Breast epithelium (tissue), 4 donors: ENCODE measurements around the gene BARX2. TPM values are rescaled to one million over a fixed set of nuclear protein-coding genes. Genes with fewer than 3 reads are reported as not detected.
A peak's percentile ranks its signal among the peaks of the same experiment; 100 is the strongest.

Experiments used
- DNase-seq, 2 donors: peaks; one replicate each; pipeline ENCODE4 v3.0.0-alpha.2; 2019; ENCODE audit warnings: low spot score in 2 of 2
- H3K27ac ChIP-seq, 2 donors: fragments of 200-600 bp; sonication (generic) in 1 of 2; one replicate each; pipeline ENCODE4 v1.5.1; 2016 to 2019; ENCODE audit warnings: mild to moderate bottlenecking in 1 of 2
- H3K27me3 ChIP-seq, 2 donors: fragments of 200-600 bp; sonication (generic) in 1 of 2; one replicate each; pipeline versions ENCODE4 v1.5.1 to v1.6.0; 2017 to 2019; ENCODE audit warnings: control low read depth in 1 of 2, mild to moderate bottlenecking in 1 of 2
- H3K36me3 ChIP-seq: fragments of 200-600 bp; one replicate; pipeline ENCODE4 v1.5.1; 2019
- H3K4me1 ChIP-seq, 2 donors: fragments of 200-600 bp; sonication (generic); one replicate each; pipeline ENCODE4 v1.5.1; 2016 to 2019; ENCODE audit warnings: control low read depth in 1 of 2
- H3K4me3 ChIP-seq, 3 donors: fragments of 200-600 bp; sonication (generic); 1 replicate in 2 of 3; 2 replicates in 1 of 3; pipeline ENCODE4 v1.5.1; 2016 to 2019; ENCODE audit warnings: mild to moderate bottlenecking in 3 of 3, moderate library complexity in 2 of 3
- H3K9me3 ChIP-seq, 2 donors: fragments of 200-600 bp; sonication (generic) in 1 of 2; one replicate each; pipeline ENCODE4 v1.5.1; 2016 to 2019; ENCODE audit warnings: control low read depth in 1 of 2
- POLR2A ChIP-seq: fragments of 450-650 bp; IDR thresholded peaks from one replicate; pipeline ENCODE4 v1.6.1; 2016; ENCODE audit warnings: antibody characterized with exemption, mild to moderate bottlenecking, moderate library complexity
- POLR2AphosphoS5 ChIP-seq, 3 donors: sonication (generic); formaldehyde crosslinking; IDR thresholded peaks; one replicate each; pipeline ENCODE4 v1.6.1; 2017; ENCODE audit warnings: antibody characterized with exemption in 3 of 3
- intact Hi-C: fragments of 100-400 bp; cut with DNase I; formaldehyde crosslinking; loops from one replicate; pipeline ENCODE4 v1.15.1; 2023; ENCODE audit warnings: low total_unique reads
- total RNA-seq, 3 donors: library from RNA; depleted of rRNA; stranded (reverse); fragments of >200 nt; gene quantifications; one replicate each; pipeline ENCODE4 v1.1.0, GENCODE V29; 2016
- TF ChIP-seq, protein P1 (sequence below), 3 donors: fragments of 450-650 bp; IDR thresholded peaks; one replicate each; pipeline ENCODE4 v1.5.1; 2016 to 2017; ENCODE audit warnings: antibody characterized with exemption in 3 of 3, mild to moderate bottlenecking in 3 of 3, moderate library complexity in 3 of 3

Gene BARX2
- total RNA-seq, 3 donors from 2014 or later: 8.2 to 19.5 TPM; not detected in 1

DNA sequence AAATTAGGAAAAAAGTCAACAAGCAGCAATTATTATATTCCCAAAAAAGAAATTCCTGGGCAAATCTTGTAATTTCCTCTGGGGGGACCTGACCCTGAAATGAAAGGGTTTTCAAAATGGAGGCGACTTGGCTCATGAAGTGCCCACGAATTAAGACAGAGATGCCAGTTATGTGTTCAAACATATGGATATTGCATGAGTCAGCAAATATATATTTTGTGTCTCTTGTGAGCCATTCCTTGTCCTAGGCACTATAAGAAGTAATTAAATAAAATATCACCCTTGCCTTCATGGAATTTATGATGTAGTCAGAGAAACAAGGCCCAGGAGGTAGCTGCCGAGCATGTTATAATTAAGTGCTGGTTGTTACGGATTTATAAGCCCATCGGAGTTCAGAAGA is 68.6 kb downstream of the BARX2 start:
- no peak overlapping the region for H3K4me3 ChIP-seq
- DNase-seq: no peak
- intact Hi-C loops: no loop called here
- H3K27me3 ChIP-seq: no peaks in the 10 kb centered on the region
- peaks cover 0 to 3% of the 10 kb centered on the region in 2 donors for H3K4me1 ChIP-seq
- peaks cover 0 to 9% of the 10 kb centered on the region in 2 donors for H3K9me3 ChIP-seq
- TF ChIP-seq, protein P1, sequence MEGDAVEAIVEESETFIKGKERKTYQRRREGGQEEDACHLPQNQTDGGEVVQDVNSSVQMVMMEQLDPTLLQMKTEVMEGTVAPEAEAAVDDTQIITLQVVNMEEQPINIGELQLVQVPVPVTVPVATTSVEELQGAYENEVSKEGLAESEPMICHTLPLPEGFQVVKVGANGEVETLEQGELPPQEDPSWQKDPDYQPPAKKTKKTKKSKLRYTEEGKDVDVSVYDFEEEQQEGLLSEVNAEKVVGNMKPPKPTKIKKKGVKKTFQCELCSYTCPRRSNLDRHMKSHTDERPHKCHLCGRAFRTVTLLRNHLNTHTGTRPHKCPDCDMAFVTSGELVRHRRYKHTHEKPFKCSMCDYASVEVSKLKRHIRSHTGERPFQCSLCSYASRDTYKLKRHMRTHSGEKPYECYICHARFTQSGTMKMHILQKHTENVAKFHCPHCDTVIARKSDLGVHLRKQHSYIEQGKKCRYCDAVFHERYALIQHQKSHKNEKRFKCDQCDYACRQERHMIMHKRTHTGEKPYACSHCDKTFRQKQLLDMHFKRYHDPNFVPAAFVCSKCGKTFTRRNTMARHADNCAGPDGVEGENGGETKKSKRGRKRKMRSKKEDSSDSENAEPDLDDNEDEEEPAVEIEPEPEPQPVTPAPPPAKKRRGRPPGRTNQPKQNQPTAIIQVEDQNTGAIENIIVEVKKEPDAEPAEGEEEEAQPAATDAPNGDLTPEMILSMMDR (IDR thresholded peaks at IDR 0.05): no peak
- TF ChIP-seq POLR2A (no peak), POLR2AphosphoS5 (IDR thresholded peaks at IDR 0.05) (no peak)
- H3K36me3 ChIP-seq: no peaks in the 10 kb centered on the region
- no peak overlapping the region for H3K27ac ChIP-seq

DNA sequence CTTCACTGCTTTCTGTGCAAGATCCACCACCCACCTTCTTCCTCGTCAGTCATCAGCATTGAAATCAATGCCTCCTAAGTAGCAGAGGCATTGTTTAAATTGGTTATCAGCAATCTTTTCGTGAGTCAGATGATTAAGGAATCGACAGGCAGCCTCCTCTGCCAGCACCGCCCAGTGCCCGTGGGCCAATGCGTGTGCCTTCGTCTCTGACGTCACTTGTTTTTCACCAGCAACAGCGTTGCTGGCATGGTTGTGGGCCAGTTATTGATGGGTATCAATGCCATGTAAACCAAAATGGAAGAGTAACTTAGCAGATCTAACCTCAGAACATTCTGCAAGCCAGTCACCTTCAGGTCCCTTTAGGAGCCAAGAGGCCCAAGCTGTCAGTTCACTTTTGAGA is 69.6 kb downstream of the BARX2 start:
- H3K9me3 ChIP-seq: peaks cover 0 to 9% of the 10 kb centered on the region in 2 donors
- no peaks in the 10 kb centered on the region for H3K27me3 ChIP-seq
- H3K4me1 ChIP-seq: no peaks in the 10 kb centered on the region
- no peak for DNase-seq
- TF ChIP-seq POLR2A: no peak
- TF ChIP-seq, protein P1 (IDR thresholded peaks at IDR 0.05): no peak
- intact Hi-C loops: loop anchor here (5.0 kb wide), 1 partner anchor 1642 kb away; no protein-coding TSS in a partner anchor
- H3K27ac ChIP-seq: no peak overlapping the region
- H3K4me3 ChIP-seq: no peak overlapping the region
- H3K36me3 ChIP-seq: no peaks in the 10 kb centered on the region

DNA sequence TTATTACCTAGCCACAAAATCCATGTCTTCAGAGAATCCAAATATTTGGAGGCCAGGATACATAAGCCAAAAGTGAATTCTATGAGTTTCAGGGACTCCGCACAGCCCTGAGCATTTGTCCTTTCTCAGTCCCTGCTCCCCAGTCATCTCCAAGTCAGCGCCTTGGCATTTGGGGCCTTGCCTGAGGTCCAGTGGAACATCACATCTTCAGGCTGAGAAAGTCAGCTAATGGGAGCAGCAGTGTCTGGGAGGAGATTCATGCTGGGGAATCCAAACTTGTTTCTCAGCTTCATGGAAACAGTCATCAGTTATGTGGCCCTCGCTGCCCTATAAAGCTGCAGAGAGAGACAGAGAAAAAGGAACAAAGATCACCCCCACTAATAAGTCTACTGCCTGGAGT is 70.9 kb downstream of the BARX2 start:
- Histone ChIP-seq H3K27ac (no peak overlapping the region), H3K9me3 (peaks cover 0 to 9% of the 10 kb centered on the region in 2 donors), H3K27me3 (no peaks in the 10 kb centered on the region), H3K36me3 (no peaks in the 10 kb centered on the region), H3K4me3 (no peak overlapping the region), H3K4me1 (no peaks in the 10 kb centered on the region)
- intact Hi-C loops: loop anchor here (5.0 kb wide), 1 partner anchor 1641 kb away; no protein-coding TSS in a partner anchor
- no peak for DNase-seq
- TF ChIP-seq POLR2AphosphoS5 (IDR thresholded peaks at IDR 0.05): no peak
- no peak for TF ChIP-seq POLR2A
- TF ChIP-seq, protein P1 (IDR thresholded peaks at IDR 0.05): no peak

DNA sequence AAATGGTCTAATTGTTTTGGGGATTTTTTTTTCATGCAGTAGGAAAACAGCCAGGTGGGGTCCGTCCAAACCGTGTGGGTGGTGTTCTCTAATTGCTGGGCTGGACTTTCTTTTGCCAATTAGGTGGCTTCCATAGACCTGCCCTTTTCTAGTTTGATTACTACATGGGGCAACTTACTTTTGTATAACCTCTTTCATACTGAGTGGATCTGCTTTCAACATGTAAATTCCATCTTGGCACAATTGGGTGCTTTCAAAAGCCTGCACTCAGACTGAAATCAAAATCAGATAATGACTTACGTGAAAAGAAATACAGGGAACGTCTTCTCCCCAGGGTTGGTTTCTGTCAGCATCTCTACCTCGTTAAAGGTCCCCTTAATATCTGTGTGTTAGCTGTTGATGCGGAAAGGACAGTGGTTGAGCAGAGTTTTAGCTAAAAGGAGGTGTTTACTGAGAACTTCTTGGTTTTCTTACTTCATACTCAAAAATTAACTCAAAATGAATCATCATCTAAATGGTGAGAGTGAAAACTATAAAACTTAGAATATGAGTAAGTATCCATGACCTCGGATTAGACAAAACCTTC is 72.1 kb downstream of the BARX2 start:
- H3K36me3 ChIP-seq: no peaks in the 10 kb centered on the region
- H3K27me3 ChIP-seq: no peaks in the 10 kb centered on the region
- DNase-seq: no peak
- H3K27ac ChIP-seq: no peak overlapping the region
- H3K4me3 ChIP-seq: no peak overlapping the region
- intact Hi-C loops: loop anchor here (5.0 kb wide), 1 partner anchor 1640 kb away; no protein-coding TSS in a partner anchor
- peaks cover 0 to 9% of the 10 kb centered on the region in 2 donors for H3K9me3 ChIP-seq
- H3K4me1 ChIP-seq: no peaks in the 10 kb centered on the region
- TF ChIP-seq, protein P1 (IDR thresholded peaks at IDR 0.05): no peak
- TF ChIP-seq POLR2AphosphoS5 (IDR thresholded peaks at IDR 0.05) (no peak), POLR2A (no peak)

DNA sequence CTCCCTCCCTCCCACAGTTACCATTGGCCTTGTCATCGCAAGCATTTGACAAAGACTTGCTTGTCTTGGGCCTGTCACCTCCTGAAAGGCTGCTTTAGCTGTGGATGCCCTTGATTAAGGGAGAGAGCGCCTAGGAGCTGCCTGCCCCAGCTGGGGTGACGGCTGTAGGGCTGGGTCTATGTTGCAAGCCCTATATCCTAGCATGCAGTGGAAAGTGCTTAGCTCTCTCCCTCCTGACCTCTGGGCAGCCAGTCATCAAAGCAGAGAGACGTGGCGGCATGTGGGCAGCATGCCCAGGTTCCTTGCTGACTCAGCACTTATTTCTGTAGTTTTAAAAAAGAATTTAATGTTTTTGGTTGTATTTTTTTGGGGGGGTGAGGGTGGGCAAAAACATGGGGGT is 75.9 kb downstream of the BARX2 start:
- intact Hi-C loops: no loop called here
- H3K36me3 ChIP-seq: no peaks in the 10 kb centered on the region
- TF ChIP-seq POLR2A: no peak
- TF ChIP-seq, protein P1 (IDR thresholded peaks at IDR 0.05): no peak
- TF ChIP-seq POLR2AphosphoS5 (IDR thresholded peaks at IDR 0.05): no peak
- DNase-seq: no peak
- H3K27ac ChIP-seq: peak overlapping the region in 1 of 2 donors; percentile 29
- H3K27me3 ChIP-seq: no peaks in the 10 kb centered on the region
- H3K4me3 ChIP-seq: no peak overlapping the region
- no peaks in the 10 kb centered on the region for H3K4me1 ChIP-seq
- H3K9me3 ChIP-seq: peaks cover 0 to 9% of the 10 kb centered on the region in 2 donors
